Stimulated activated CD4-positive, alpha-beta T cell treated with anti-CD3 and anti-CD28 coated beads, Interleukin-12 subunit alpha, Interleukin-12 subunit beta, amount 100 ng/mL, for 48 hours (primary cell): ENCODE data around the gene ZNF821.
"Not testable (repeated sequence)": the region's sequence is repeated elsewhere in the genome, so short reads cannot be mapped to it uniquely, and the experiment has no call there.

Experiments used
- DNase-seq, 3 donors: peaks; one replicate each; pipeline ENCODE4 v3.0.0-alpha.2; 2020; ENCODE audit warnings: low read depth in 2 of 3, low spot score in 1 of 3

Gene ZNF821

GRCh38 chr16:71902656-71903365 lies 18.8 kb upstream of the ZNF821 start:
- no peak for DNase-seq

- DNase-seq, result no peak
These were observed 15.2 kb upstream of the ZNF821 start for GRCh38 chr16:71899171-71899570.

- no peak for DNase-seq
These were observed 12.9 kb upstream of the ZNF821 start for GRCh38 chr16:71896764-71897368.

GRCh38 chr16:71895679-71896365 lies 11.8 kb upstream of the ZNF821 start:
- no peak for DNase-seq

- peak; percentile 97 to 98 (median 98) for DNase-seq
These were observed 11.1 kb upstream of the ZNF821 start, which contains the start of gene IST1 for GRCh38 chr16:71894921-71895678. TSS of gene IST1 (plus strand) at chr16:71895531. CDS start at chr16:71915641, 20,110 bp downstream.

DNA sequence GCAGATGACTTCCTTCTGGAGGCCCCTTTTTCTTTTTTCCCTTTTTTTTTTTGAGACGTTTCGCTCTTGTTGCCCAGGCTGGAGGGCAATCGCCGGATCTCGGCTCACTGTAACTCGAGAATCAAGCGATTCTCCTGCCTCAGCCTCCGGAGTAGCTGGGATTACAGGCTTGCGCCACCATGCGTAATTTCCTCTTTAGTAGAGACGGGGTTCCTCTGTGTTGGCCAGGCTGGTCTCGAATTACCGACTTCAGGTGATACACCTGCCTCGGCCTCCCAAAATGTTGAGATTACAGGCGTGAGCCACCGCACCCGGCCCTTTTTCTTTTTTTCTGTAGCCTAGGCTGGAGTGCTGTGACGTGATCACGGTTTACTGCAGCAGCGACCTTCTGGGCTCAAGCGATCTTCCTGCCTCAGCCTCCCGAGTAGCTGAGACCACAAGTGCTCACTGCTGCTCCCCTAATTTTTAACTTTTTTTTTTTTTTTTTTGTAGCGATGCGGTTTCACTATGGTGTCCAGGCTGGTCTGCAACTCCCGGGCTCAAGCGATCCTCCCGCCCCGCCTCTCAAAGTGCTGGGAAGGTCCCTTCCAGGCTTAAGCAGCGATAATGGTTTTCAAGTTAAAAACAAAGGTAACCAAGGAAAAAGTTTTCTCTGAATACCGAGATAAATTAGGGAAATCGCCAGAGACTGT lies 10.4 kb upstream of the ZNF821 start:
- DNase-seq, result peak in 1 of 3 donors; percentile 8

DNA sequence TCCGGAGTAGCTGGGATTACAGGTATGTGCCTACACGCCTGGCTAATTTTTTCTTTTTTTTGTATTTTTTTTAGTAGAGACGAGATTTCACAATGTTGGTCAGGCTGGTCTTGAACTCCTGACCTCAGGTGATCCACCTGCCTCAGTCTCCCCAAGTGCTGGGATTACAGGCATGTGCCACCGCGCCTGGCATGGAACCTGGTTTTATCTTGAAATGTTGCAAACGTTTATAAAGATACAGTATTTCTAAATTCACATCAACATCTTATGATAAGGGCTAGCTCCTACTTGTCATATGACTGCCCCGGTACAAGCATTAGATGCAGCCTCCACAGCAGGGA lies 9.9 kb upstream of the ZNF821 start:
- DNase-seq, result no peak

- no peak for DNase-seq
These were observed 5.2 kb upstream of the ZNF821 start for GRCh38 chr16:71889147-71889546.

GRCh38 chr16:71885261-71885650 lies 1.3 kb upstream of the ZNF821 start:
- no peak for DNase-seq

DNA sequence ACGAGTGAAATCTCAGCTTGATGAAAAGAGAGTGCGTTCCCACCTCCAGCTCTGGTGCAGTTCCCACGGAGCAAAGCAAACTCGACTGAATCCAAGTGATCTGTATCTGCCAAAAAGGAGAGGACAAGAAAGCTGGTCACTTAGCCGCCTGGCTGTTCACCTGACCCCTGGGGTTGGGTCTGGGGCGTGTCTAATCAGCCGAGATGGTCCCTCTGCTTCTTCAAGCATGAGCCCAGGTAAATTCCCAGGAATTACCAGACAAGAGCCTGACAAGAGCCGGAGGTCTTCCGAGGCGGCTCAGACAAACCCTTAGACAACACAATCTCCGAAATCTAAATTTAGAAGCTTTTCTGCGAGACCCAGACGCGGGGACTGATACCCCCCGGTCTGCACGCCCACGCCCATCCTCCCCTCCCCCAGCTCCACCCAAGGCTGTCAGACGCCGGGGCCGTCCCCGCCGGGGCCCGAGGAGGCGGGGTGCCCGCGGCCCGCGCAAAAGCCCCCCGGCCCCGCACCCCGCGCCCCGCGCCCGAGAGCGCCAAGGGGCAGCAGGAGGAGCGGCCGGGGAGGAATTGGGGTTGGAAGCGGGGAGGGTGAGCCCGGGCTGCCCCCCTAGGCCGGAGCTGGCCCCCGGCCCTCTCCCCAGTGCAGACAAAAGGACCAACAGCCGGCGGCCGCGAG lies 674 bp downstream of the ZNF821 start:
- peak in 1 of 3 donors; percentile 26 for DNase-seq

GRCh38 chr16:71882505-71883167 lies 1.3 kb downstream of the ZNF821 start:
- peak; percentile 54 to 95 (median 65) for DNase-seq

- DNase-seq, result no peak
These were observed 3.8 kb downstream of the ZNF821 start for GRCh38 chr16:71880176-71880575.

DNA sequence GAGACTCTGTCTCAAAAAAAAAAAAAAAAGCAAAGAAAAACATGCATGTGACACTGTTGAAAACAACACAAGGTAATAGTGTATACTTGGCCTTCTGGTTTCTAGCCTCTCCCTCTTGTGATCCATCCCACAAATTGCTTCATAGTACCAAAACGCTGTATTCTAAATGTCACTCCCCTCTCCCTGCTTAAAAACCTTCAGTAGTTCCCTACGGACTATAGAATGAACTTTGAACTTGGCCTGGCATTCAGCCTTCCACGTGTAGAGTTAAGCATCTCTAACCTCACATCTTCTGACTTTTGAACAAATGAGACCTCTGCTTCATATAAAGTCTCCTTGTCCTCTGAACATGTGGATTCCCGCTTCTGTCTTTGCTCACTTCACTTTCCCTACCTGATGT lies 5.1 kb downstream of the ZNF821 start:
- DNase-seq, result no peak

DNA sequence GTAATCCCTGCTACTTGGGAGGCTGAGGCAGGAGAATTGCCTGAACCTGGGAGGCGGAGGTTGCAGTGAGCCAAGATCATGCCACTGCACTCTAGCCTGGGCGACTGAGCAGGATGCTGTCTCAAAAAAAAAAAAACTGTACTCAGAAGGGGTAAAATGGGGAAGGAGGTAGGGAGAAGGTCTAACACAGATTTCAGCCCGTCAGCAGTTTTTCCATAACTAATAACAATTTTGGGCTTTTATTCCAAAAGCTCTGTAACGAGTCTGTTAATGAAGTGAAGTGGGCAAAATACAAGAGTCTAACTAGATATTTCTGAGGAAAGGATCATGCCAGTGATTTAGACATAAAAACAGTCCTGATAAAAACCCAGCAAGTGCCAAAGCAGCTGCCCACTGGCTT lies 10.8 kb downstream of the ZNF821 start:
- DNase-seq, result no peak

GRCh38 chr16:71870818-71871217 lies 13.2 kb downstream of the ZNF821 start:
- DNase-seq, result no peak

DNA sequence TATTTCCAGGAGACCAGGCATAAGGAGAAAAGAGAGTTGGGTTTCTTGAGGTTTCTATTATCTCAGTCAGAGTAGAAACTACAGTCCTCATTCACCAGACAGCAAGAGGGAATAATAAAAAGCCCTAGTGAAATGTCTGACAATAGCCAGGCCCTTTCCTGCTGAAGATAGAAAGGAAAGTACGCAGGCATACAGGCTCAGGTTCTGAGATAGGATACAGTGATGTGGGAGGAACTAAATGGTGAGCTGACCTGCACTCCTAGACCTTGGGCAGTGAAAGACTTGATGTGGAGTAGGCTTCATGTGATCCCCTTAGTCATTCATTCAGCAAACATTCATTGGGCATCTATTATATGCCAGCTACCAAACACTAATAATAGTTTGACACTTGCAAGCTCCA lies 14.9 kb downstream of the ZNF821 start:
- DNase-seq, result no peak

- no peak for DNase-seq
These were observed 16.0 kb downstream of the ZNF821 start for GRCh38 chr16:71867939-71868338.

DNA sequence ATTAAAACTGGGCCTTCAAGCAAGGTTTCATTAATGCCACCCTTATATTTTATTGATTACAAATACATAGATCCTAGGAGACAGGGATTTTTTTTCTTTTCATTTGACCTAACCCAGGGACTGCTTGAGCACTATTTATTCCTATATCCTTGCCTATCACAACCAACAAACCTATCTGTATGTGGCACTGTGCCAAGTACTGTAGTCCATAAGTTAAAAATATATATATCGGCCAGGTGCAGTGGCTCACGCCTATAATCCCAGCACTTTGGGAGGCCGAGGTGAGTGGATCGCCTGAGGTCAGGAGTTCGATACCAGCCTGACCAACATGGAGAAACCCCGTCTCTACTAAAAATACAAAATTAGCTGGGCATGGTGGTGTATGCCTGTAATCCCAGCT lies 16.8 kb downstream of the ZNF821 start:
- DNase-seq, result not testable (repeated sequence)

DNA sequence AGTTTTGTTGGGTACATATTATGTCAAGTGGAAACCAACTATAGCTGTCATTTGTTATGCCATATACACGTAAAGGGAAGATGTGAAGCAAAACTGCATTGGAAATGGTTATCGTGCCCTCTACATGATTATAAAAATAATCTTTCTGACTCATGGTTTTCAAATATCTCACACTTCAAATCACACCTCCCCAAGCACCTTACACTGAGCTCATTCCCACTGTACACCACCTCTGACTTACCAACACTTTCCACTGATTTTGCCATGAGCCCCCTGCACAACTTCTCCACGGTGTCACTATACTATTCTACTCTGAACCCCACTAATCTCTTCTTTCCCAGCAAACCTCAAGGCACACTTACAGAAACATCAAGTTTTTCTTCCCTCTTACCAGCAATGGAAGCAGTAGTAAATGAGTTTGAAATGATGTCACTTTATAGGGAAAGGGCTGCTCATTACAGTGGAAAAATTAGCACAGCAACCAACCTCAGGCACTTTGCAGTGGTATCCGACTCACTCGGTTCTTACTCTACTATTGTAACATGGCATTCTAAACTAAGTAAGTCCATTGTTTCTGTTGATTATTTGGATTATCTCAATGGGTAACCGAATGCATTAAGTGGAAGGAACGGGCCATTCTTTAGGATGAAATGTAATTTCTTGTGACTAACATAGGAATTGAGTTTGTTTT lies 18.7 kb downstream of the ZNF821 start:
- no peak for DNase-seq
